Uterus (tissue), 4 donors: ENCODE data around the gene PIAS2. TPM values are rescaled to one million over a fixed set of nuclear protein-coding genes. Genes with fewer than 3 reads are reported as not detected.
"Not testable (repeated sequence)": the region's sequence is repeated elsewhere in the genome, so short reads cannot be mapped to it uniquely, and the experiment has no call there.

Source experiments
- DNase-seq, 2 donors: peaks; one replicate each; pipeline ENCODE4 v3.0.0-alpha.2; 2019 to 2020
- H3K27ac ChIP-seq, 2 donors: fragments of 200-600 bp; sonication (generic); 1 replicate in 1 of 2; 2 replicates in 1 of 2; pipeline ENCODE4 v1.5.1; 2016 to 2018
- H3K27me3 ChIP-seq, 2 donors: fragments of 200-600 bp; sonication (generic); one replicate each; pipeline ENCODE4 v1.5.1; 2018 to 2019; ENCODE audit warnings: control low read depth in 1 of 2
- H3K36me3 ChIP-seq, 2 donors: fragments of 200-600 bp; sonication (generic); one replicate each; pipeline ENCODE4 v1.5.1; 2019; ENCODE audit warnings: control low read depth in 1 of 2
- H3K4me1 ChIP-seq, 2 donors: fragments of 200-600 bp; sonication (generic); one replicate each; pipeline ENCODE4 v1.5.1; 2018 to 2019; ENCODE audit warnings: control low read depth in 1 of 2
- H3K4me3 ChIP-seq, 2 donors: fragments of 200-600 bp; sonication (generic); 1 replicate in 1 of 2; 2 replicates in 1 of 2; pipeline ENCODE4 v1.5.1; 2018 to 2019; ENCODE audit warnings: mild to moderate bottlenecking in 1 of 2
- H3K9me3 ChIP-seq, 2 donors: fragments of 200-600 bp; sonication (generic); one replicate each; pipeline ENCODE4 v1.5.1; 2019; ENCODE audit warnings: control low read depth in 1 of 2
- POLR2A ChIP-seq, 2 donors: fragments of 450-650 bp; IDR thresholded peaks; one replicate each; pipeline ENCODE4 v1.6.1; 2016; ENCODE audit warnings: antibody characterized with exemption in 2 of 2, mild to moderate bottlenecking in 1 of 2, moderate library complexity in 1 of 2
- intact Hi-C: fragments of 100-400 bp; cut with DNase I; formaldehyde crosslinking; loops from one replicate; pipeline ENCODE4 v1.15.1; 2023; ENCODE audit warnings: low total_unique reads
- total RNA-seq, 4 donors: library from RNA; depleted of rRNA in 3 of 4; stranded (reverse); fragments of >200 nt in 3 of 4; gene quantifications; one replicate each; pipeline versions ENCODE4 v1.1.0 to v1.2.4, GENCODE V29; 2014 to 2023
- TF ChIP-seq, protein P1 (sequence below), 4 experiments: fragments of 200-600 bp in 2 of 4; fragments of 450-650 bp in 2 of 4; sonication (generic) in 2 of 4; IDR thresholded peaks; one replicate each; pipeline ENCODE4 v1.5.1; 2016 to 2019; ENCODE audit warnings: antibody characterized with exemption in 4 of 4, mild to moderate bottlenecking in 2 of 4, moderate library complexity in 1 of 4
- donor health status: DM: yes; HTN: yes; CAD: no.

Gene PIAS2, protein sequence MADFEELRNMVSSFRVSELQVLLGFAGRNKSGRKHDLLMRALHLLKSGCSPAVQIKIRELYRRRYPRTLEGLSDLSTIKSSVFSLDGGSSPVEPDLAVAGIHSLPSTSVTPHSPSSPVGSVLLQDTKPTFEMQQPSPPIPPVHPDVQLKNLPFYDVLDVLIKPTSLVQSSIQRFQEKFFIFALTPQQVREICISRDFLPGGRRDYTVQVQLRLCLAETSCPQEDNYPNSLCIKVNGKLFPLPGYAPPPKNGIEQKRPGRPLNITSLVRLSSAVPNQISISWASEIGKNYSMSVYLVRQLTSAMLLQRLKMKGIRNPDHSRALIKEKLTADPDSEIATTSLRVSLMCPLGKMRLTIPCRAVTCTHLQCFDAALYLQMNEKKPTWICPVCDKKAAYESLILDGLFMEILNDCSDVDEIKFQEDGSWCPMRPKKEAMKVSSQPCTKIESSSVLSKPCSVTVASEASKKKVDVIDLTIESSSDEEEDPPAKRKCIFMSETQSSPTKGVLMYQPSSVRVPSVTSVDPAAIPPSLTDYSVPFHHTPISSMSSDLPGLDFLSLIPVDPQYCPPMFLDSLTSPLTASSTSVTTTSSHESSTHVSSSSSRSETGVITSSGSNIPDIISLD
- 10 to 100 TPM; 13.1 to 68.6 (median 34.8) TPM for total RNA-seq

DNA sequence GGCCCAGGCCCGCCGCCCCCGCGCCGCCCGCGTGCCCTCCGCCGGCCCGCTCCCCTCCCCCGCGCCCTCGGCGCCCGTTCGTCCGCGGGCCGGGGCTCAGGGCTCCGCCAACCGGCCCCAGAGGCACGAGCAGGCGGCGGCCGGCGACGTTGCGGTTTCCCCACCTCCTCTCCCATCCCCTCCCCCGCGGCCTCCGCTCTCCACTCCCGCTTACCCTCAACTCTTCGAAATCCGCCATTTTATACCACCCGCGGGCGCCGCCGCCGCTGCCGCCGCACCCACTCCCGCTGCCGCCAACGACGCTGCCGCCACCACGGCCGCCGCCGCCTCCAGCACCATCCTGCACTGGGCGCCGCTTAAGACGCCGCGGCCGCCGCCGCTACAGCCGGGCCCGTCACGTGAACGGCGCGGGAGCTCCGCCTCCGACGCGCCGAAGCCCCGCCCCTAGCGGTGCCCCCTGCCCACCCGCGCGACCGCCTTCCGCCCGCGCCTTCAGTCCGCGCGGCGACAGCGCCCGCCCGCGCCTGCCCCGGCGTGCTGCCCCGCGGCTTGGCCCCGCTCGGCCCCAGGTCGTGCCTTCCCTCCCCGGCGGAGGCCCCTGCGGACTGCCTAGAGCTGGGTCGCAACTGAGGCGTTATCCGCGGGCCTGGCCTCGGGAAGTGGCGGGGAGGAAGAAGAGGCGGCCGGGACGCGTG, at the start of gene PIAS2, which contains the start of gene KATNAL2:
Gene PIAS2, minus strand, starts transcription at position 400 of the 695 bp plus-strand sequence. Its CDS starts 162 bp downstream, at position 238.
Gene KATNAL2, plus strand, starts transcription at position 495 of the 695 bp plus-strand sequence. CDS start 29,271 bp downstream, outside the sequence.
- Histone ChIP-seq H3K9me3 (no peaks in the 10 kb centered on the region), H3K27me3 (no peaks in the 10 kb centered on the region), H3K4me3 (peak within 1 kb of the TSS; percentile 52 to 86), H3K36me3 (no peaks in the 10 kb centered on the region), H3K27ac (peak within 1 kb of the TSS; percentile 82 to 90), H3K4me1 (no peaks in the 10 kb centered on the region)
- peak; percentile 58 to 78 for DNase-seq
- intact Hi-C loops: no loop called here
- TF ChIP-seq, protein P1, sequence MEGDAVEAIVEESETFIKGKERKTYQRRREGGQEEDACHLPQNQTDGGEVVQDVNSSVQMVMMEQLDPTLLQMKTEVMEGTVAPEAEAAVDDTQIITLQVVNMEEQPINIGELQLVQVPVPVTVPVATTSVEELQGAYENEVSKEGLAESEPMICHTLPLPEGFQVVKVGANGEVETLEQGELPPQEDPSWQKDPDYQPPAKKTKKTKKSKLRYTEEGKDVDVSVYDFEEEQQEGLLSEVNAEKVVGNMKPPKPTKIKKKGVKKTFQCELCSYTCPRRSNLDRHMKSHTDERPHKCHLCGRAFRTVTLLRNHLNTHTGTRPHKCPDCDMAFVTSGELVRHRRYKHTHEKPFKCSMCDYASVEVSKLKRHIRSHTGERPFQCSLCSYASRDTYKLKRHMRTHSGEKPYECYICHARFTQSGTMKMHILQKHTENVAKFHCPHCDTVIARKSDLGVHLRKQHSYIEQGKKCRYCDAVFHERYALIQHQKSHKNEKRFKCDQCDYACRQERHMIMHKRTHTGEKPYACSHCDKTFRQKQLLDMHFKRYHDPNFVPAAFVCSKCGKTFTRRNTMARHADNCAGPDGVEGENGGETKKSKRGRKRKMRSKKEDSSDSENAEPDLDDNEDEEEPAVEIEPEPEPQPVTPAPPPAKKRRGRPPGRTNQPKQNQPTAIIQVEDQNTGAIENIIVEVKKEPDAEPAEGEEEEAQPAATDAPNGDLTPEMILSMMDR (IDR thresholded peaks at IDR 0.05): peak in 2 of 4 experiments; percentile 2
- peak; percentile 83 to 93 for TF ChIP-seq POLR2A (IDR thresholded peaks at IDR 0.05)

DNA sequence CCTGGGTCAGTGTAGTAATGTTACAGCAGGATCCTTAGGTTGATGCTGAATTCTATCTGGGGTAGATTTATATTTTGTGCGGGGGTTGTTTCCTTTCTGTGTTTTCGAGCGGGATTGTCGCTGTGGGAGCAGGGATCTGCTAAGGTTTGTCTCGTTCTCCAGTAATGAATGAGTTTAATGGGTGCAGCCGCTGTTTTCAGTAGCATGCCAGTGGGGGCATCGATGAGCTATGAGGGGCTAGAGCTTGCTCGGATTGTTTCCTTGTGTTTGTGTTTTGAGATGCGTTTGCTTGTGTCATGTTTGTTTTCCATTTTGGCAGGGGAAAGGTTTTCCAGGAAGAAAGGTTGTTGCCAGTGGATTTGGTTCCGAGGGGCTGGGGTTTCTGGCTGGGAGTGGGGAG, 49.0 kb upstream of the PIAS2 start:
- H3K27ac ChIP-seq, H3K4me3 ChIP-seq, H3K4me1 ChIP-seq, H3K27me3 ChIP-seq, H3K9me3 ChIP-seq, DNase-seq, intact Hi-C loops, H3K36me3 ChIP-seq: not testable (repeated sequence)

DNA sequence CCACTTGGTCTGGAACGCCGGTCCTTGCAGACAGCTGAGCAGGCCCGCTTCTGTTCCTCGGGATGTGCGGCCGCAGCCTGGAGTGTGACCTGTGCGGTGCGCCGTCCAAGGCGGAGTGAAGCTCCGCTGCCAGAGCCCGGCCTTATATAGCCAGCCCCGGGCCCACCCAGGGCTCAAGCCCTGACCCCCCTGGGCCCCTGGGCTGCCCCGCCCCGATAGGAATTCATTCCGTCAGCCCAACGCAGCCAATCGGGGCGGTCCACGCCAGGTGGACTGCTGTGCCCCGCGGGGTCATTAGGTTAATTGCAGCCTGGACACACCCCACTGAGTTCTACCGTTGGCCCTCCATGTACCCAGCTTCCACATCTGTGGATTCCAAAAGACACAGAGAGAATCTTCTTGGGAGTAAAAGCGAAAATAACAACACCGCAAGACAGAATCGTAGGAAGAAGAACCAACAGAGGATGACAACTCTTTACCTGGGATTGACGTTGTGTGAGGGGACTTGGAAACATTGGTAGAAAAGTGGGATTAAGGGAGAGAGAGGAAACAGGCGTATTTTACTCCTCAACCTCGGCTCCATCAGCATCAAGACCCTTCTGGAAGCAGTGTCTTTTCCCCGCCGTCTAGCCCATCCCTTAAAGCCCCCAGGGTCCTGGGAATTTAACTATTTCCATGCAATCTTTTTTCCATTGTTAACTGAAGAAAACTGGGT, 47.4 kb upstream of the PIAS2 start:
- intact Hi-C loops, H3K27me3 ChIP-seq, H3K9me3 ChIP-seq, H3K36me3 ChIP-seq, H3K4me3 ChIP-seq, H3K27ac ChIP-seq, H3K4me1 ChIP-seq, DNase-seq: not testable (repeated sequence)

DNA sequence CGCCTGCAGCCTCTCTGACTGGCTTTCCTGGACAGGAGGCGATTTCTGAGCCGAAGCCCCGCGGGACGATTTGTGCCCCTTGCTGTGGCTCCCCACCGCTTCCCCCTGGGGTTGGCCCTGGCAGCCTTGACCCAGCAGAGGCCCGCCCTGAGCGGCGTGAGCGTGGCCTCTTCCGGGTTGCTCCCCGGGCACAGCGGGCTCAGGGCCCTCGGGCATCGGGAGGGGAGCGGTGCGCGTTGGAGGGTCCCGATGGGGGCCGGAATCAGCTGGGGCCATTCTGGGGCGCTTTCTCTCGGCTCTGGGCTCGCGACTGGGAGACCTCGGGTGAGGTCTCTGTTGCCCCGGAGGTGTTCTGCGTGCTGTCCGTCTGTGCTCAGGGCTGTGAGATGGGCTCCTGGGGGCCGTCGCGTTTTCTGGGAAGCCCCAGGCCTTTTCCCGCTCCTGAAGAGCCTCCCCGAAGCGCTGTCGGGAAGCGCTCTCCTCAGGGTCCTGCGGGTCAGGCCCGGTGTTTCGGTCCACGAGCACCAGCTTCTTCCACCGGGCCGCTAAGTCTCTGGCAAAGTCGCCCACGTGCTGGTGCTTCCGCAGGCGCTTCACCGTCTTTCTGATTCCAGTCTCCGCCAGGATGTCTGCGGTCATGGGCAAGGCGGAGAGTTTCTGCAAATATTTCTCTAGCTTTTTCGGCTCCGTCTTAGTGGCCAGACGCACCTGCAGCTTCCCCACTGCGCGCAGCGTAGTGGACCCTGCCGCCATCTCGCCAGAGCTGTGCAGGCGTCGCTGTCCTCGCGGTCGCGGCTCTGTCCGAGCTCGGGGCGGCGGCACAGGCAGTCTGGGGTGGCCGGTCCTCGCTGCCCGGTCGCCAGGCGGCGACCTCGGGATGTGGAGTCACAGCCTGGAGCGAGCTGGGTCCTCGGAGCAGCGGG, 46.6 kb upstream of the PIAS2 start:
- H3K27ac ChIP-seq, H3K4me1 ChIP-seq, H3K36me3 ChIP-seq, H3K9me3 ChIP-seq, H3K27me3 ChIP-seq, DNase-seq, H3K4me3 ChIP-seq, intact Hi-C loops: not testable (repeated sequence)

DNA sequence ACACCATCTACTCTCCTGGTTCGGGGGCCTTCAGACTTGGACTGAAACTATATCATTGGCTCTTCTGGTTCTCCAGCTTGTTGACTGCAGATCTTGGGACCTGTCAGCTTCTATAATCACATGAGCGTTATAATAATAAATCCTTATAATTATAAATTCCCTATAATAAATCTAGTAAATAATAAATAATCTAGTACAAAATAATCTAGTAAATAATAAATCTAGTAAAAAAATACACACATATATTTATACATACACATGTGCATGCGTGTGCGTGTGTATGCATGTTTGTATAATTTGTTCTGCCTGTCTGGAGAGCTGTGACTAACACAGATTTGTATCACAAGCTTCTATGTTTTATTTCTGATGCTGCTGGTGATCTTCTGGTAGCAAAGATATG, 40.9 kb upstream of the PIAS2 start:
- no peaks in the 10 kb centered on the region for H3K4me1 ChIP-seq
- H3K9me3 ChIP-seq: no peaks in the 10 kb centered on the region
- no peak overlapping the region for H3K27ac ChIP-seq
- no peaks in the 10 kb centered on the region for H3K27me3 ChIP-seq
- TF ChIP-seq, protein P1 (IDR thresholded peaks at IDR 0.05): no peak
- no peak overlapping the region for H3K4me3 ChIP-seq
- intact Hi-C loops: no loop called here
- DNase-seq: no peak
- H3K36me3 ChIP-seq: no peaks in the 10 kb centered on the region

DNA sequence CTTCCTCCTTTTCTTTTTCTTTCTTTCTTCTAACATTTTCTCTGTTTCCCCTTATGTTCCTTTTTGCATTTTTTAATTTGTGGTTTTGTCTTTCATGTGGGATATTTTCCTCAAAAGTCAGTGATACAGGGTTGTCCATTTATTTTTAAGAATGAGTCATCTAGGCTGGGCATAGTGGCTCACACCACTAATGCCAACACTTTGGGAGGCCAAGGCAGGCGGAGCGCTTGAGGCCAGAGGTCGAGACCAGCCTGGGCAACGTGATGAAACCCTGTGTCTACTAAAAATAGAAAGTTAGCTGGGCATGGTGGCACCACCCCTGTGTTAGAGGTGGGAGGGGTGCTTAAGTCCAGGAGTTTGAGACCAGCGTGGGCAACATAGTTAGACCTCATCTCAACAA, 35.9 kb upstream of the PIAS2 start:
- Histone ChIP-seq H3K27ac (no peak overlapping the region), H3K36me3 (no peaks in the 10 kb centered on the region), H3K4me3 (no peak overlapping the region), H3K4me1 (no peaks in the 10 kb centered on the region), H3K27me3 (no peaks in the 10 kb centered on the region), H3K9me3 (no peaks in the 10 kb centered on the region)
- no peak for DNase-seq
- TF ChIP-seq, protein P1 (IDR thresholded peaks at IDR 0.05): no peak
- no peak for TF ChIP-seq POLR2A (IDR thresholded peaks at IDR 0.05)
- intact Hi-C loops: no loop called here
